OCI-LY7 (cell line): ENCODE measurements around the gene CFAP68. TPM values are rescaled to one million over a fixed set of nuclear protein-coding genes. Genes with fewer than 3 reads are reported as not detected.
A peak's percentile ranks its signal among the peaks of the same experiment; 100 is the strongest.

Experiments
- BruUV-seq: library from RNA; stranded (reverse); fragments of 400-500 nt; replicated peaks from 2 replicates; lab custom pipeline; 2021; lab: Mats Ljungman, UMichigan
- CTCF ChIA-PET: fragments of 300-600 bp; sonication (Branson Sonifier 250); formaldehyde crosslinking; loops from one replicate; lab custom pipeline; 2022; ENCODE audit warnings: antibody characterized with exemption; ENCODE audit not compliant: unreplicated experiment; lab: Charles Lee
- POLR2A ChIA-PET: fragments of 300-600 bp; sonication (Branson Sonifier 250); formaldehyde crosslinking; loops from one replicate; lab custom pipeline; 2022; ENCODE audit warnings: antibody characterized with exemption; lab: Charles Lee
- DNase-seq: peaks from one replicate; pipeline ENCODE4 v3.0.0-alpha.2; 2015; ENCODE audit warnings: low spot score
- H2AFZ ChIP-seq: fragments of 200-600 bp; sonication (generic), shearing (Covaris generic); 2 replicates; pipeline ENCODE4 v1.6.1; 2014; ENCODE audit warnings: mild to moderate bottlenecking, antibody characterized with exemption, low read length, moderate library complexity
- H3K27ac ChIP-seq: fragments of 200-600 bp; sonication (generic); 2 replicates; pipeline ENCODE4 v1.5.1; 2014; ENCODE audit warnings: mixed run types, low read depth, mild to moderate bottlenecking, moderate library complexity, low read length, inconsistent platforms; ENCODE audit not compliant: poor library complexity, severe bottlenecking
- H3K36me3 ChIP-seq: fragments of 200-600 bp; sonication (generic); 2 replicates; pipeline ENCODE4 v1.6.1; 2014; ENCODE audit warnings: mild to moderate bottlenecking, antibody characterized with exemption, low read length, moderate library complexity, mixed read lengths; ENCODE audit not compliant: insufficient read depth
- H3K4me1 ChIP-seq: fragments of 200-600 bp; sonication (generic); 2 replicates; pipeline ENCODE4 v1.5.1; 2014; ENCODE audit warnings: mild to moderate bottlenecking, low read length; ENCODE audit not compliant: insufficient read depth, poor library complexity, severe bottlenecking
- H3K4me2 ChIP-seq: fragments of 200-600 bp; sonication (generic); 2 replicates; pipeline ENCODE4 v1.6.1; 2014; ENCODE audit warnings: mild to moderate bottlenecking, low read length
- H3K4me3 ChIP-seq: fragments of 200-600 bp; sonication (generic); 2 replicates; pipeline ENCODE4 v1.5.1; 2014; ENCODE audit warnings: mild to moderate bottlenecking, low read depth, low read length; ENCODE audit not compliant: poor library complexity, severe bottlenecking
- H3K79me2 ChIP-seq: fragments of 200-600 bp; sonication (generic); 2 replicates; pipeline ENCODE4 v1.6.1; 2016; ENCODE audit warnings: low read depth, mild to moderate bottlenecking, low read length, moderate library complexity, mixed read lengths; ENCODE audit not compliant: insufficient read depth
- H3K9me2 ChIP-seq: fragments of 200-600 bp; sonication (generic); 2 replicates; pipeline ENCODE4 v1.6.1; 2016; ENCODE audit warnings: mild to moderate bottlenecking, low read length, mixed read lengths; ENCODE audit not compliant: insufficient read depth
- H3K9me3 ChIP-seq: fragments of 200-600 bp; sonication (generic); 2 replicates; pipeline ENCODE4 v1.6.1; 2014; ENCODE audit warnings: mild to moderate bottlenecking, mixed run types, low read length, mixed read lengths
- H4K20me1 ChIP-seq: fragments of 200-600 bp; sonication (generic); 2 replicates; pipeline ENCODE4 v1.6.1; 2014; ENCODE audit warnings: mild to moderate bottlenecking, antibody characterized with exemption, low read length, moderate library complexity, mixed read lengths; ENCODE audit not compliant: insufficient read depth
- EZH2phosphoT487 ChIP-seq: fragments of 200-600 bp; sonication (generic); IDR thresholded peaks from 2 replicates; pipeline ENCODE4 v1.6.1; 2018; ENCODE audit warnings: low read depth, borderline replicate concordance, mild to moderate bottlenecking, mixed run types, antibody characterized with exemption, low read length, moderate library complexity, mixed read lengths
- intact Hi-C: fragments of 100-400 bp; cut with micrococcal nuclease; formaldehyde crosslinking; loops from one replicate; pipeline ENCODE4 v1.10.0; 2022; ENCODE audit not compliant: unreplicated experiment
- total RNA-seq, 2 experiments: library from RNA; depleted of rRNA in 1 of 2; stranded (reverse); fragments of >200 nt in 1 of 2; shearing (Covaris generic) in 1 of 2; gene quantifications; 2 replicates each; pipeline ENCODE4 v1.2.3, GENCODE V29; 2014 to 2022
- TF ChIP-seq, protein P1 (sequence below): fragments of 200-600 bp; sonication (generic); conservative IDR thresholded peaks from 2 replicates; pipeline ENCODE4 v1.5.1; 2014; ENCODE audit warnings: mild to moderate bottlenecking, antibody characterized with exemption, low read length, moderate library complexity, mixed read lengths

Gene CFAP68
- total RNA-seq, 2 experiments from 2014 or later, result 17.3 to 22.4 TPM

DNA sequence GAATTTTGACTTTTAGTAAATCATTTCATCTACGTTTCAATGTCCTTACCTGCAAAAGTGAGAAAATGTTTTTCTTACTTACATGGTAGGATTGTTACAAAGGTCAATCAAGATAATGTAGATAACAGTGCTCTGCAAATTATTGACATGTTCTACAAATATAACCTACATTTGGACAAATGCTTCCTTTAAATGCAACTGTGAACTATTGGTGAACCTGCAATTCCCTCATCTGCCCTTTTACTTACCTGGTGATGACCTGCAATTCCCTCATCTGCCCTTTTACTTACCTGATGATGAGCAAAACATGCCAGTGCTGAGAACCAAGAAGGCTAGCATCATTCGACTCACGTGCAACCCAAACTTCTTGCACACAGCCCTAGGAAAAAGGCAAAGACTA lies 19.1 kb upstream of the CFAP68 start:
- Histone ChIP-seq H3K9me2 (no peaks in the 10 kb centered on the region), H3K4me3 (no peak overlapping the region), H3K4me2 (no peak overlapping the region), H3K27ac (no peak overlapping the region), H4K20me1 (no peaks in the 10 kb centered on the region), H3K36me3 (peaks cover 39% of the 10 kb centered on the region), H3K4me1 (no peaks in the 10 kb centered on the region), H3K79me2 (no peaks in the 10 kb centered on the region), H3K9me3 (no peaks in the 10 kb centered on the region), H2AFZ (no peak overlapping the region)
- ChIA-PET CTCF (no interaction called here), POLR2A (interaction anchor here (1.1 to 1.3 kb wide), 3 partner anchors 8 to 28 kb away, joined by 3 read pairs; partner anchors contain the start of gene ALG9)
- no peak for DNase-seq
- TF ChIP-seq, protein P1, sequence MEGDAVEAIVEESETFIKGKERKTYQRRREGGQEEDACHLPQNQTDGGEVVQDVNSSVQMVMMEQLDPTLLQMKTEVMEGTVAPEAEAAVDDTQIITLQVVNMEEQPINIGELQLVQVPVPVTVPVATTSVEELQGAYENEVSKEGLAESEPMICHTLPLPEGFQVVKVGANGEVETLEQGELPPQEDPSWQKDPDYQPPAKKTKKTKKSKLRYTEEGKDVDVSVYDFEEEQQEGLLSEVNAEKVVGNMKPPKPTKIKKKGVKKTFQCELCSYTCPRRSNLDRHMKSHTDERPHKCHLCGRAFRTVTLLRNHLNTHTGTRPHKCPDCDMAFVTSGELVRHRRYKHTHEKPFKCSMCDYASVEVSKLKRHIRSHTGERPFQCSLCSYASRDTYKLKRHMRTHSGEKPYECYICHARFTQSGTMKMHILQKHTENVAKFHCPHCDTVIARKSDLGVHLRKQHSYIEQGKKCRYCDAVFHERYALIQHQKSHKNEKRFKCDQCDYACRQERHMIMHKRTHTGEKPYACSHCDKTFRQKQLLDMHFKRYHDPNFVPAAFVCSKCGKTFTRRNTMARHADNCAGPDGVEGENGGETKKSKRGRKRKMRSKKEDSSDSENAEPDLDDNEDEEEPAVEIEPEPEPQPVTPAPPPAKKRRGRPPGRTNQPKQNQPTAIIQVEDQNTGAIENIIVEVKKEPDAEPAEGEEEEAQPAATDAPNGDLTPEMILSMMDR, result no peak
- TF ChIP-seq EZH2phosphoT487, result no peak
- intact Hi-C loops, result no loop called here
- BruUV-seq, result no TSS peak

DNA sequence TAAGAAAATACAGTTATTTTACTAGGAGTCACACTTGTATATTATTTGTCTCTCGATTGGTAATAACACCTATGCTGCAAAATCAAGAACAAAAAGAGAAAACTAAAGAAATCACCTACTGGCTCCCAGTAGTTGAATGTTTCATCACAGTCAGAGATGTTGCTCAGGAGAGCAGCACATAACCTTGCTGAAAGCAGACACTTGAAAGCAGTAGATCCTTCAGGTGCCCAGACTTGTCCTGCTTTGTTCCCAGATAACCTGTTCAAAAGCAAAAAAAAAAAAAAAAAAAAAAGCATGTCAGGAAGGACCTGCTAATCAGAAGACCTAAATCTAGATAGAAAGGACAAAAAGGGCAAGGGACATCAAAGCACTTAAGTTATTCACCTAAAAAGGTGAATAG lies 9.2 kb upstream of the CFAP68 start:
- intact Hi-C loops, result loop anchor here (5.0 kb wide), 1 partner anchor 268 kb away; the partner anchor contains the start of gene SIK2

DNA sequence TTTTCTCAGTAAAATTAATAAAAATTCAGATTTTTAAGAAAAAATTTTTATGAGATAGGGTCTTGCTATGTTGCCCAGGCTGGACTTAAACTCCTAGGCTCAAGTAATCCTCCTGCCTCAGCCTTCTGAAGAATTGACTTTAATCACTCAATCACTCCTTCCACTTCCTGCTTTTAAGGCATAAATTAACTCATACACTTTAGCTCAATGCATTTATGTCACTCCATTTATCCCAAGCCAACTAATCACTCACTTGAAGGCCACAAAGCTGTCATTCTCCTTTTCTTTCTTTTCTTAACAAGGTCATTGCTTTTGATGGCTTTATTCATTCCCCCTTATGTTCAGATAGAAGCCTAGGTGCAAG lies 8.8 kb upstream of the CFAP68 start:
- intact Hi-C loops, result loop anchor here (5.0 kb wide), 1 partner anchor 268 kb away; the partner anchor contains the start of gene SIK2
- Histone ChIP-seq H3K4me1 (peaks cover 16% of the 10 kb centered on the region), H3K27ac (peak overlapping the region; percentile 12), H3K79me2 (peaks cover 9% of the 10 kb centered on the region; the same call in 1 of the 2 replicates), H3K9me2 (no peaks in the 10 kb centered on the region), H3K4me3 (peak overlapping the region; percentile 79), H3K9me3 (no peaks in the 10 kb centered on the region), H3K36me3 (peaks cover 25% of the 10 kb centered on the region), H4K20me1 (no peaks in the 10 kb centered on the region), H2AFZ (peak overlapping the region; percentile 99), H3K4me2 (peak overlapping the region; percentile 82)
- POLR2A ChIA-PET, result interaction anchor here (0.5 to 2.3 kb wide), 16 partner anchors 10 to 214 kb away, joined by 3 to 27 read pairs (median 4); partner anchors contain the start of gene CFAP68
- TF ChIP-seq, protein P1, result no peak
- no peak for TF ChIP-seq EZH2phosphoT487
- no peak for DNase-seq
- no TSS peak for BruUV-seq
- CTCF ChIA-PET, result no interaction called here

More for the DNA sequence above, 9.2 kb upstream of the CFAP68 start:
- H3K36me3 ChIP-seq, result peaks cover 29% of the 10 kb centered on the region
- no peak for TF ChIP-seq EZH2phosphoT487
- TF ChIP-seq, protein P1, result no peak
- H3K27ac ChIP-seq, result no peak overlapping the region
- DNase-seq, result no peak
- no peaks in the 10 kb centered on the region for H3K9me2 ChIP-seq
- peaks cover 9% of the 10 kb centered on the region; the same call in 1 of the 2 replicates for H3K79me2 ChIP-seq
- peaks cover 16% of the 10 kb centered on the region for H3K4me1 ChIP-seq
- peak overlapping the region; percentile 99; the same call in 1 of the 2 replicates for H2AFZ ChIP-seq
- no peaks in the 10 kb centered on the region for H3K9me3 ChIP-seq
- peak overlapping the region; percentile 82 for H3K4me2 ChIP-seq
- peak overlapping the region; percentile 79 for H3K4me3 ChIP-seq
- ChIA-PET CTCF (no interaction called here), POLR2A (interaction anchor here (0.5 to 2.2 kb wide), 13 partner anchors 9 to 215 kb away, joined by 3 to 14 read pairs (median 4); no protein-coding TSS in a partner anchor)
- BruUV-seq, result no TSS peak
- H4K20me1 ChIP-seq, result no peaks in the 10 kb centered on the region
